Upper lobe of left lung (tissue), 4 donors: ENCODE results near the gene CYB5B.

Source experiments
- EP300 ChIP-seq, 4 donors: sonication (generic); formaldehyde crosslinking; IDR thresholded peaks; one replicate each; pipeline ENCODE4 v1.5.1; 2017; ENCODE audit warnings: antibody characterized with exemption in 4 of 4, control low read depth in 2 of 4
- POLR2A ChIP-seq, 4 donors: fragments of 450-650 bp; IDR thresholded peaks; one replicate each; pipeline ENCODE4 v1.5.1; 2016 to 2017; ENCODE audit warnings: antibody characterized with exemption in 4 of 4, mild to moderate bottlenecking in 2 of 4

GRCh38 chr16:69477546-69477945, 53.1 kb downstream of the CYB5B start:
- TF ChIP-seq POLR2A (IDR thresholded peaks at IDR 0.05), result no peak
- no peak for TF ChIP-seq EP300 (IDR thresholded peaks at IDR 0.05)
